GM08714 (cell line): Measurements from ENCODE around the gene PTPRN2.
"Not testable (repeated sequence)": the region's sequence is repeated elsewhere in the genome, so short reads cannot be mapped to it uniquely, and the experiment has no call there.

Experiments
- H3K4me3 ChIP-seq: fragments of 200-500 bp; sonication (Bioruptor generic); 2 replicates; pipeline ENCODE4 v1.5.1; 2014; ENCODE audit warnings: mild to moderate bottlenecking, low read length, inconsistent platforms
- ZNF274 ChIP-seq: IDR thresholded peaks from 2 replicates; pipeline ENCODE4 v1.6.1; 2012; ENCODE audit warnings: mild to moderate bottlenecking, low read depth, low read length

PTPRN2 gene

GRCh38 chr7:157918326-157919080 lies 669.1 kb downstream of the PTPRN2 start:
- no peak for TF ChIP-seq ZNF274
- H3K4me3 ChIP-seq = no peak overlapping the region

- no peak overlapping the region for H3K4me3 ChIP-seq
- no peak for TF ChIP-seq ZNF274
These were observed 670.5 kb downstream of the PTPRN2 start for GRCh38 chr7:157916946-157917640.

GRCh38 chr7:157910446-157910845 lies 677.2 kb downstream of the PTPRN2 start:
- no peak for TF ChIP-seq ZNF274
- no peak overlapping the region for H3K4me3 ChIP-seq

- H3K4me3 ChIP-seq = not testable (repeated sequence)
These were observed 677.6 kb downstream of the PTPRN2 start for GRCh38 chr7:157910045-157910444.

GRCh38 chr7:157909370-157909769 lies 678.3 kb downstream of the PTPRN2 start:
- TF ChIP-seq ZNF274 = no peak
- H3K4me3 ChIP-seq = no peak overlapping the region

- H3K4me3 ChIP-seq = no peak overlapping the region
- no peak for TF ChIP-seq ZNF274
These were observed 679.4 kb downstream of the PTPRN2 start for GRCh38 chr7:157908006-157908782.

- no peak overlapping the region for H3K4me3 ChIP-seq
- TF ChIP-seq ZNF274 = no peak
These were observed 680.5 kb downstream of the PTPRN2 start for GRCh38 chr7:157907091-157907490.

- no peak for TF ChIP-seq ZNF274
- H3K4me3 ChIP-seq = no peak overlapping the region
These were observed 681.0 kb downstream of the PTPRN2 start for GRCh38 chr7:157906583-157906982.

- no peak overlapping the region for H3K4me3 ChIP-seq
- TF ChIP-seq ZNF274 = no peak
These were observed 681.8 kb downstream of the PTPRN2 start for GRCh38 chr7:157905651-157906461.

GRCh38 chr7:157904866-157905570 lies 682.6 kb downstream of the PTPRN2 start:
- no peak overlapping the region for H3K4me3 ChIP-seq
- TF ChIP-seq ZNF274 = no peak

- no peak overlapping the region for H3K4me3 ChIP-seq
- TF ChIP-seq ZNF274 = no peak
These were observed 683.3 kb downstream of the PTPRN2 start for GRCh38 chr7:157904211-157904865.

GRCh38 chr7:157903710-157904109 lies 683.9 kb downstream of the PTPRN2 start:
- no peak overlapping the region for H3K4me3 ChIP-seq
- no peak for TF ChIP-seq ZNF274

- TF ChIP-seq ZNF274 = no peak
- no peak overlapping the region for H3K4me3 ChIP-seq
These were observed 684.3 kb downstream of the PTPRN2 start for GRCh38 chr7:157903296-157903695.

- H3K4me3 ChIP-seq = not testable (repeated sequence)
These were observed 685.6 kb downstream of the PTPRN2 start for GRCh38 chr7:157901816-157902610.
